C4-2B (cell line): ENCODE data around the gene RELN.
"Not testable (repeated sequence)": the region's sequence is repeated elsewhere in the genome, so short reads cannot be mapped to it uniquely, and the experiment has no call there.

Source experiments
- H3K27ac ChIP-seq: fragments of 450-650 bp; 2 replicates; pipeline ENCODE4 v1.5.1; 2017
- CTCF ChIP-seq: fragments of 450-650 bp; conservative IDR thresholded peaks from 2 replicates; pipeline ENCODE4 v1.5.1; 2017; ENCODE audit warnings: mild to moderate bottlenecking
- ZFX ChIP-seq: fragments of 450-650 bp; IDR thresholded peaks from 2 replicates; pipeline ENCODE4 v1.6.1; 2017

Gene RELN

GRCh38 chr7:103989200-103989784, at the start of gene RELN:
Gene RELN, minus strand, starts transcription at chr7:103989658. Its CDS starts 302 bp downstream, at chr7:103989356.
- no peak for TF ChIP-seq ZFX
- TF ChIP-seq CTCF: no peak
- H3K27ac ChIP-seq: no peak within 1 kb of the TSS

GRCh38 chr7:104038136-104038535, 48.7 kb upstream of the RELN start:
- TF ChIP-seq CTCF: no peak
- no peak for TF ChIP-seq ZFX
- no peak overlapping the region for H3K27ac ChIP-seq

- H3K27ac ChIP-seq: not testable (repeated sequence)
Measured at GRCh38 chr7:104036889-104037288, 47.4 kb upstream of the RELN start.

GRCh38 chr7:104035351-104035750, 45.9 kb upstream of the RELN start:
- no peak overlapping the region; the same call in 1 of the 2 replicates for H3K27ac ChIP-seq
- no peak for TF ChIP-seq CTCF
- no peak for TF ChIP-seq ZFX

- TF ChIP-seq ZFX (no peak), CTCF (no peak)
- no peak overlapping the region for H3K27ac ChIP-seq
Measured at GRCh38 chr7:104034679-104035078, 45.2 kb upstream of the RELN start.

- TF ChIP-seq CTCF (no peak), ZFX (no peak)
- H3K27ac ChIP-seq: no peak overlapping the region
Measured at GRCh38 chr7:104033837-104034236, 44.4 kb upstream of the RELN start.

GRCh38 chr7:104032486-104032885, 43.0 kb upstream of the RELN start:
- TF ChIP-seq CTCF (no peak), ZFX (no peak)
- no peak overlapping the region for H3K27ac ChIP-seq

GRCh38 chr7:104029765-104030164, 40.3 kb upstream of the RELN start:
- H3K27ac ChIP-seq: no peak overlapping the region
- no peak for TF ChIP-seq CTCF
- TF ChIP-seq ZFX: no peak
